Stimulated activated CD4-positive, alpha-beta T cell treated with anti-CD3 and anti-CD28 coated beads, Interleukin-15, amount 100 ng/mL, for 24 hours (primary cell): Measurements from ENCODE around the gene NEUROD6.

ENCODE experiments used
- DNase-seq: peaks from one replicate; pipeline ENCODE4 v3.0.0-alpha.2; 2020

The NEUROD6 gene

GRCh38 chr7:31340603-31341002, at the start of gene NEUROD6:
NEUROD6 (minus strand) TSS chr7:31340726; CDS start chr7:31339268, 1,458 bp downstream.
- DNase-seq = no peak

- DNase-seq = no peak
These were observed 43.9 kb upstream of the NEUROD6 start for GRCh38 chr7:31384466-31384865.

DNA sequence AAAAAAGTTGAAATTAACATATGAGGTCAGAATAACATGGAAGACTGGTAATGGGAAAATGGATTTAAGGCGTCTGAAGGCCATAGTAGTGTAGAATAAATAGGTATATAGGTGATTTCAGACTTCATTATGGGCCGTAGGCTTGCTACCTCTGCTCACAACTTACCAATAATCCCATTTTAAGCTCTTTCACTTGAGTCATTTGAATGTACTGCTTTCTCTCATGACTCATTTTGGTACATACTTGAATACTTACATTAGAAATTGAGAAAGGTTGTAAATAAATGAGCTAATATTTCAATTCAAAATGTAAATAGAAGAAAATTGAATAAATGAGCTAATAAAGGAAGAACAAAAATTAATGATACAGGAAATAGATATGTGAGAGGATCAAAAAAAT, 42.2 kb upstream of the NEUROD6 start:
- DNase-seq = no peak

- peak; percentile 10 for DNase-seq
These were observed 33.1 kb upstream of the NEUROD6 start for GRCh38 chr7:31373337-31374289.

DNA sequence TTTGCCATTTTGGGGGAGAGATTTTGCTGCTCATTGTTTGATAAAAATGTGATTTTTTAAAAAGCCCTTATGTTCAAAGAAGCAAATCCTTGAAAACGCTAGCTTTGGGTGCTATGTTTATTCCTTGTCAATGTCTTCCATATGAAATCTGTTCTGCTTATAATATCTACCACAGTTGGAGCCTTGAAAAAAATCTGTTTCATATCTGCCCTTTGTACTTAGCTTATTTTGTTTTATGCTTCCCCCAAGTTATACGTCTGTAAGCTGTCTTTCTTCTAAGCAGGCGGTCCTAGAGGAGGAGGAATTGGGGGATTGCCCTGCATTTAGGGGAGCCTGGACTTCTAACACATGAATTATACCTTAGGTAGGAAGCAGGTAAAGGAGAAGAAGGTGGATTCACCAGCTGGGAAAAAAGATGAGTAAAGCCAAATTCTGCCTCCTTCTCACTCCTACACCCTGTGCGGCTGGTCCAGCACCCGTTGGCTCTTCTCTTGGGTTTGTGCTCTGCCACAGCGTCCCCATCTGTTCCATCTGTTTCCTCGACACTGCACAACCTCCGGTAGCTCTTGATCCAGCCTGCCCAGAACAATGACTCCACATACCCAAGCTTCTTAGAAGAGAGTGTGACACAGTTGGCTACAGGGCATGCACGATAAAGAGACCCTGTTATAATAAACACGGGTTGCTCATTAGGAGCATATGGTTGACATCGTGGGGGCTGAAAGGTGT, 31.9 kb upstream of the NEUROD6 start:
- DNase-seq = no peak

GRCh38 chr7:31371621-31372020, 31.1 kb upstream of the NEUROD6 start:
- no peak for DNase-seq

GRCh38 chr7:31370609-31371008, 30.1 kb upstream of the NEUROD6 start:
- no peak for DNase-seq

GRCh38 chr7:31368620-31369019, 28.1 kb upstream of the NEUROD6 start:
- DNase-seq = no peak

GRCh38 chr7:31363496-31363895, 23.0 kb upstream of the NEUROD6 start:
- DNase-seq = no peak

DNA sequence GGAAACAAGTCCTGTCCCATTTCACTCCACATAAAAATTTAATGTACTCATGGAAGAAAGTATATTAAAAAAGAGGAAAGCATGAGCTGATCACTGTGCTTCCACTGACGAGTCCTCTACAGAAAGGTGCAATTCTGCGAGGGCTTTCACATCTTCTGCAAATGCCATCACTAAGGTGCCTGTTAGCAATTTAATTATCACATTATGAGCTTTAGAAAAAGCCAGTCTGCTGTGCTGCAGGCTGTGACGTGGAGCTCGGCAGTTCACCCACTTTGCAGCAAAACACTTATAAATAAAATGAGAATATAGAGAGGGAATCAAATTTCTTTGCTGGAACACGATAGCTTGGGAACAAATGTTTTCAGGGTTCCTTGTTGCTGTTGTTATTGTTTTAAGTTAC, 22.5 kb upstream of the NEUROD6 start:
- DNase-seq = no peak

DNA sequence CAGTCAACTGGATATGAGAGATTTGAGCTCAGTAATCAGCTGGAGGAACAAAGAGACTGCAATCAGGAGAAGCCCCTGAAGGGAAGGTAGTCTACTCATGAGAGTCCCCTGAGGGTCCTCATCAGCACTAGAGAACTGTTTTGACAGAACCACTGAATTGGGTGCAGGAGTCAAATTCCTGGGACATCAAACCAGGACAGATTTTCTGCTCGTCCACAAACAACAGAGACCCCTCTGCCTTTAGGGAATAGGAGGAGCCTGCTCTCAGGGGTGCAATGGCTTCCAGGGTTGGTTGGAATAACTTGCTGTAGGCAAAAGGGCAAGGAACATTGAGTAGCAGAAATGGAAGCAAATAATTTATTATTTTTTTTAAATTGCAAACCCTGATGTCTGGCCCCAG, 21.9 kb upstream of the NEUROD6 start:
- no peak for DNase-seq

DNA sequence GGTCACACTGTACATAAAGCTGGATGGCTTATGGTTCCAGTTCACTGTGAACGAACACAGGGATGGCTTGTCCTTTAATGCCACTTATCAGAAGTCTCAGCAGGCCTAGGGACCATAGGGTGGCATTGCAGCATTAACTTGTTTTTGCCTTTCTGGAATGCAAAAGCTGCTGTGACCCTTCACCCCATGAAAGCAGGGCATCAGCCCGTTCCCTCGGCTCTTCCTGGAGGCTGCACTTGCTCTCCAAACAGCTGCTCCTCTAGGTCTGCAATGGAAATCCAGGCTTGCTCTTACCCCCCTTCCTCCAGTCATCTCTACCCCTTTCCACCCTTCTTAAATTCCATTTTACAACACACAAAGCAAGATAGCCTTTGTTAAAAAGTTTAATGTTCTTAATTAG, 17.9 kb upstream of the NEUROD6 start:
- no peak for DNase-seq

DNA sequence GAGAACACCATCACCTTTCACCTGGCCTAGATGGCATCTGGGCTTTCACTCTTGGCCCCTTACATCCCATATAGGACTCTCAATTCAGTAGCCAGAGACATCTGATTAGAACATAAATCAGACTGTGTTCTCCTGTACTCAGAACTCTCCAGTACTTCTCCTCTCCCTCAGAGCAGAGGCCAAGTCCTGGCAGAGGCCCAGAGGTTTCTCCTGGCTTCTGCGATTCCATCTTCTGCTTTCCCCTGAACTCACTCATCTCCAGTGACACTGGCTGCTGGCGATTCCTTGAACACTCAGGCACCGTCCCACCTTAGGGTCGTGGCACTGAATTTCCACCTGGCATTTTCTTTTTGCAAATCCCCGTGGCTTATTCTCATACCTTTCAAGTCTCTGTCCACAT, 4.9 kb upstream of the NEUROD6 start:
- no peak for DNase-seq

DNA sequence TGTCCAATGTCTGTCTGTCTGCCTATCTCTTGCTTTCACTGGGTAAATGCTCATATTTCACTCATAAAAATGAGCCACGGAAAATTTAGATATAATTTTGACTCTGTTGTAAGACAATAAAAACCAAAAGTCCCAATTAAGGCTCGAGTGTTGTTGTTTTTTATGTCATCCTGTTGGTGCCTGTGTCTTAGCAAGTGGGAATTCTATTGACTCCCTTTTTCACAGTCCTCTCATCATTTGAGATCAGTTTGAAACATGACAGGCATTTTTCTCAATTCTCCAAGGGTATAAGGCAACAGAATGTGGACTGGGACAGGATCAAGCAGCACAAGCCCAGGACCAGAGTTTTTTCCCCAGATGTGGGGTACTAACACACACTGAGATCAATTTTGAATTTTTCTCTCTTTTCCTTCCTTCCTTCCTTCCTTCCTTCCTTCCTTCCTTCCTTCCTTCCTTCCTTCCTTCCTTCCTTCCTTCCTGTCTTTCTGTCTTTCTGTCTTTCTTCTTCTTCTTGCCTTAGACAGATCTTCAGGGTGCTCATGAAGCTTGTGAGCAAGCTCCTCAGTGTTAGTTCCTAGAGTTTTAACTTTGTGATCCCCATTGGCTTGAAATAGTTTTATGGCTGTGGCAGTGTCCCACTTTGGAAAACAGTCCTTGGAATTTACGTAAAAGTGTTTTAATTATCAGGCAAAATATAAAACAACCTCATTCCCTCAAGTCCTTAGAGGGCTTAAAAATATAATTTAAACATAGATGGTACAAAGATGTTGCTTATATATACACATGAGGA, 3.2 kb upstream of the NEUROD6 start:
- DNase-seq = no peak

- DNase-seq = no peak
These were observed 615 bp upstream of the NEUROD6 start for GRCh38 chr7:31341141-31341540.

DNA sequence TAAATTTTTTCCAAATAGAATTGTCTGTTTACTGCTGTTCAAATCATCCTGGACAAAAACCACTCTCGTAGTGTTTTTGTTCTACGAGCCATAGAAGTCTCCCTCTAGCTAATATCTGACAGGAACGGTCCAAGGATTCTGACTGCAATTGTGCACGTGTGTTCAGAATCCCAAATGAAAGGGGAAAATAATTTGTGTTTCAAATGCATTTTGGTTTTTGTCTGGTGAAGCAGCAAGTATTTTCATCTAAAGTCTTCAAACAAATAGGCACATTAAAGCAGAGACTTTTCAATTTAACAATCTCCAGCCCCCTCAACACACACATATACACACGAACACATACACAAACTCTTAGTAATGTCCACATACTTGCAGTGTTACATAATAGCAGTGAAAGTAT, 475 bp downstream of the NEUROD6 start:
- DNase-seq = no peak

DNA sequence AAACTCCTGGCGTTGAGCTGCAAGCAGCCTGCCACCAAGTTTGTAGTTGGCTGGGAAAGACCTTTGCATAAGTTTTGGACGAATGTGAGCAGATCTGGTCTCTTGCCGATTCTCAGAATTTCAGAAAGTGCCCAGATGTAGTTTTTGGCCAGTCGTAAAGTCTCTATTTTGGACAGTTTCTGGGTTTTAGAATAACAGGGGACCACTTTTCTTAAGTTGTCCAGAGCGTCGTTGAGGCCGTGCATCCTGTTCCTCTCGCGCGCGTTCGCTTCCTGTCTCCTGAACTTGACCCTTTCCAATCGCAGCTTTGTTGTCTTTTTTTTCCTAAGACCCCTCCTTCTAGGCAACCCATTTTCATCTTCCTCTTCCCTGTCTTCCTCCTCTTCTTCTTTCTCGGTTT, 1.8 kb downstream of the NEUROD6 start:
- DNase-seq = no peak

- no peak for DNase-seq
These were observed 3.4 kb downstream of the NEUROD6 start for GRCh38 chr7:31337002-31337565.

GRCh38 chr7:31336202-31337001, 4.1 kb downstream of the NEUROD6 start:
- peak; percentile 3 for DNase-seq

GRCh38 chr7:31335884-31336201, 4.7 kb downstream of the NEUROD6 start:
- DNase-seq = no peak

GRCh38 chr7:31335161-31335856, 5.2 kb downstream of the NEUROD6 start:
- DNase-seq = no peak

- DNase-seq = no peak
These were observed 7.2 kb downstream of the NEUROD6 start for GRCh38 chr7:31333291-31333690.
